ENCODE measurements around the gene SRSF2.
"Not testable (repeated sequence)": the region's sequence is repeated elsewhere in the genome, so short reads cannot be mapped to it uniquely, and the experiment has no call there.

The SRSF2 gene

DNA sequence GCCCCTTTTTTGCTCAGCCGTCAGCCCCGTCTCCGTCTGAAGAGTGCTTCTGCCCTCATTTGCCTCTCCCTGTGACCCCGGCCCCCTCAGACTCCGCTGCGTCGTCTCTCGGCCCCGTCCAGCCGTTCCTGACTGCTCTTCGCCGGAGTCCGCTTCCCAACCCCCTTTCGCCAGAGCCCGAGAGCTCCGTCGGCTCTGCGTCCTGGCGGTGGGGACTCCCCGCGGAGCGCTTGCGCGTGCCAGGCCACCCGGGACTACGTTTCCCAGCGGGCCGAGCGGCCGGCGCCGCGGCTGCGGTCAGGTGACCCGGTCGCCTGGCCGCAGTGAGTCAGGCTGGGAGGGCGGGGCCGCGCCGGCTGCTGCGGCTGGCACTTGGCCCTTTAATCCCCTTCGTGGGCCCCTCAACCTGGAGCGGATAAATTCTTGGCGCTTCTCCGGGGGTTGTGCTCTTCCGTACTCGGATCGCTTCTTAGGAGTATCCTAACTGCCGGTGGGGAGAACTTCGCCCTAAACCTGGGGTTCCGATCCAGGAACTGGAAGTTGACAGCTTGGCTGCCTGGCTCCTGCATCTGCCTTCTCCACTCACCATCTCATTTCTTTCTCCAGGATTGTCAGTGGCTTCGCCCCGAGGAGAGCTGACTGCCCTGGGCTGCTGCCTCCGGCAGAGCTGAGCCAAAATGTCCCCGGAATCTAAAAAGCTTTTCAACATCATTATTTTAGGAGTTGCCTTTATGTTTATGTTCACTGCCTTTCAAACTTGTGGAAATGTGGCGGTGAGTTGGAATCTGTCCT is 741 bp upstream of the SRSF2 start, which contains the start of gene MFSD11:
TSS of gene MFSD11 (plus strand) at position 444 of the 792 bp plus-strand sequence. CDS start at position 678, 234 bp downstream.
- peak; percentile 93 for DNase-seq

DNA sequence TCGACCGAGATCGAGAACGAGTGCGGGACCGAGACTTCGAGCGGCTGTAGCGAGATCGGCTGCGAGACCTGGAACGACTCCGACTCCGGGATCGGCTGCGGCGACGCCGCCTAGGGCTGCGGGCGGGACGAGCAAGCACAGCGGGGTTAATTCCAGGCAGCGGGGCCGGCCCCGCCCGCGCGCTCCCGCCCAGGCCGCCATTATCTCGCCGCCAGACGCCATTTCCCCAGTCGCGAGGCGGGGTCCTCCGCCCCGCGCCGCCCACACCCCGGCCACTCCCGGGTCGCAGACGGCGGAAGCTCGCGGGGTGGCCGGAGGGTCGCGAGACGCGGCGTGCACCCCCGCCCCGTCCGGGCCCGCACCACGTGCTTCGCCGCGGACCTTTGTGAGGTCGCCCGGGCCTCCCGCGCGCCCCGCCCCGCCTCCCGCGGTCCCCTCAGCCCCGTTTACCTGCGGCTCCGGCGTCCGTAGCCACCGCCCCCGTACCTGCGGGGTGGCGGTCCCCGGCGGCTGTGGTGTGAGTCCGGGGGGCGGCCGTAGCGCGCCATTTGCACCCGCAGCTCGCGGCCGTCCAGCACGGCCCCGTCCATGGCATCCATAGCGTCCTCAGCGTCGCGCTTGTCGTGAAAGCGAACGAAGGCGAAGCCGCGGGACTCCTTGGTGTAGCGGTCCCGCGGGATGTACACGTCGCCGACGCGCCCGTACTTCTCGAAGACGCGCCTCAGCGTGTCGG is 616 bp downstream of the SRSF2 start:
- peak; percentile 46 for DNase-seq

- no peak for DNase-seq
Observed at GRCh38 chr17:76735586-76736348, 1.4 kb downstream of the SRSF2 start.

DNA sequence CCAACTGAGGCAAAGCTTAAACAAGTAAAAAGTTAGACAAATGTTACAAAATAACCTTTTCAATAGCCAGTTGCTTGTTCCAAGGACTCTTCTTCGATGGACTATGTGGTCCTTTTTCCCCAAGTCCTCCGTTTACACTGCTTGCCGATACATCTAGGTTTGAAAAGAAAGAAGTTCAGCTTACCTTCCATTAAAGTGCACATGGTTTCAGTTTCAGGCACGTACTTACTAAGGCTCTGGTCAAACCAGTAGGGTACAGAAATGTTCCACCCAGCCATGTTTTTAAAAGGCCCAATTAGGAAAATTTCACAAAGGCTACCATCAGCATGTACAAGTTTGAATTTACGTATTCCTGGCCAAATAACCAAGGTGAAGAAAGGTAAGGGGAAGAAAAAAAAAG is 2.1 kb downstream of the SRSF2 start:
- no peak for DNase-seq

DNA sequence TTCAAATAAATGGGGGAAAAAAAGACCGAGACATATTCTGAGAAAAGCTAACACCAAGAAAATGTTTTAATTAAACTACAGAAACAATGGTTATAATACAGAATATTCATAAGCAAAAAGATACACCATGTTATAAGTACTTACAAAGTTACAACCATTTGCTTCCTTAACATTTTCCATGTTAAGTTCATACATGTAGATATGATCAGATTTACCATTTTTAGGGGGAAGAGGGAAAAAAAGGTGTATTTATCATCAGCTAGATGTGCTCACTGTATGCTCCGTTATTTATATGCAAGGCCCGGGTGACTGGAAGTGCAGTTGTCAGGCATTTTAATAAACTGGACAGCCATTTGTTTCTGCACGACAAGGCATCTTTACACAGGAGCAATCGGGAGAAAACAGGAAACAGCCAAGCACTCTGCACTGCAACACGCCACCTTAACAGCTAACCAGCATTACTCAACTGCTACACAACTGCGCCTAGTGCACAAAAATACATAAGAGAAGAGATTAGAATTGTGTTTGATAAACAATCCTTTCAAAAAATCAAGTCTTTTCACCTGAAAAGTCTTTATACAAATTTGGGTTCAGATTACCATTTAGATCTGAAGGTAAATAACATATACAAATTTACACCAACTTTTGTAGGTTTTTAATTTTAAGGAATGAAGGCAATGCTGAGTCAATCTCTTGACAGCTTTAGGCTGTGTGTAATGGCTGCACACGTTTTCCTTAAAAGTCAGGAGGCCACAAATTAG is 2.9 kb downstream of the SRSF2 start:
- DNase-seq: no peak

DNA sequence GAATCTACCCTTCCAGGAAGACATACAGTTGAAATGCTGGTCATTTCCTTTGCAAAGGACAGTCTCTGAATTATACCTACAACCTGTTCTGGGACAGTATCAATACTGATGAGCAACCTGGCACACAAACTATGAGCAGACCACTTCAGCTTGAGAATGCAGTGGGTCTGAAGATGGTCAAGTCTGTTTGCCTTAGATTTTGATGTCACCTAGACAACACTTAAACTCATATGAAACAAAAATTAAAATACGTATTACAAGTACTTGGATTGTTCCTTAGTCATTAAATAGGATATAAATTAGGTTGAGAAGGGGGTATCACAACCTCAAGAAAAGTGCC is 3.5 kb downstream of the SRSF2 start:
- no peak for DNase-seq

GRCh38 chr17:76732734-76733617 is 4.2 kb downstream of the SRSF2 start:
- no peak for DNase-seq

- DNase-seq: not testable (repeated sequence)
Observed at GRCh38 chr17:76731800-76732733, 5.1 kb downstream of the SRSF2 start.

DNA sequence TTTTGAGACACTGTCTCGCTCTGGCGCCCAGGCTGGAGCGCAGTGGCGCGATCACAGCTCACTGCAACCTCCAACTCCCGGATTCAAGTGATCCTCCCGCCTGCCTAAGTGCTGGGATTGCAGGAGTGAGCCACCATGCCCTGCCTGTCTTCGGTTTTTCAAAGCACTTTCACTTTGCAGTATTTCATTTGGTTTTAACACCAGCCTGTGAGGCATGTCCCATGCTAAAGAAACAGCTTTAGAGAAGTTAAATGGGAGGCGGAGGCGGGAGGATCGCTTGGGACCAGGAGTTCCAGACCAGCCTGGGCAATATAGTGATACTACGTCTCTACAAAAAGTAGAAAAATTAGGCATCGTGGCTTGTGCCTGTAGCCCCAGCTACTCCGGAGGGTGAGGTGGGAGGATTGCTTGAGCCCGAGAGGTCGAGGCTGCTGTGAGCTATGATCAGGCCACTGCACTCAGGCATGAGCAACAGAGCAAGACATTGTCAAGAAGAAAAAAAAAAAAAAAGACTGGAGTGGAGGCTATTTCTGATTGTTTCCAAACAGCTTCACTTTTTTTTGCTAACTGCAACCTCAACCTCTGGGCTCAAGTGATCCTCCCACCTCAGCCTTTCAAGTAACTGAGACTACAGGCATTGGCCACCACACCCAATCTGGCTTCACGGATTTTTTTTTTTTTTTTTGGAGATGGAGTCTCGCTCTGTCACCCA is 9.2 kb downstream of the SRSF2 start:
- DNase-seq: no peak

- peak; percentile 40 for DNase-seq
Observed at GRCh38 chr17:76726776-76727718, 10.1 kb downstream of the SRSF2 start, which contains the start of gene METTL23. METTL23 (plus strand) TSS chr17:76726839; CDS start chr17:76729711, 2,872 bp downstream.

DNA sequence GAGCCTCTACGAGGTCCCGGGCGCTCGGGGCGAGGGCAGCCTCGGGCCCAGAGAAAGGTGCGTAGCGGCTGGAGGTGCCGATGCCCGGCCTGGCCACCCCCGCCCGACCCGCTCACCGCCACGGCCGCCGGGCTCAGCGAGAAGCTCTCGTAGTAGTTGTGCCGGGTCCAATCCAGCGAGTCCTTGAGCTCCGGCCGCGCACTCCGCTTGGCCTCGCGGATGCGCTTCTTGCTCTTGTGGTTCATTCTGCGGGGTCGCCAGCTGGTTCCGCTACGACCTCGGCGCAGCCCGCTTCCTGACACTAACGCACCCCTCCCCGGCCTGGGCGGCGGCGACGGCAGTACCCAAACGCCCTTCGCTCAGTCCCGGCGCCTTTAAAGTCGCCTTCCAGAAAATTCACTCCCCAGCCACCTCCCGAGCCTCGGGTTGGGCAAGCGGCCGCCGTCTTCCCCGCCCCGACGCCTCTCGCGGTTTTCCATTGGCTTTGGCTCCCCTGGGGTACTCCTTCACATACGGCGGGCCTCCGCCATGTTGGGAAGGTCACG is 10.8 kb downstream of the SRSF2 start, which contains the start of gene JMJD6:
TSS of gene JMJD6 (minus strand) at position 376 of the 545 bp plus-strand sequence. CDS start at position 245, 131 bp downstream.
- peak; percentile 95 for DNase-seq

DNA sequence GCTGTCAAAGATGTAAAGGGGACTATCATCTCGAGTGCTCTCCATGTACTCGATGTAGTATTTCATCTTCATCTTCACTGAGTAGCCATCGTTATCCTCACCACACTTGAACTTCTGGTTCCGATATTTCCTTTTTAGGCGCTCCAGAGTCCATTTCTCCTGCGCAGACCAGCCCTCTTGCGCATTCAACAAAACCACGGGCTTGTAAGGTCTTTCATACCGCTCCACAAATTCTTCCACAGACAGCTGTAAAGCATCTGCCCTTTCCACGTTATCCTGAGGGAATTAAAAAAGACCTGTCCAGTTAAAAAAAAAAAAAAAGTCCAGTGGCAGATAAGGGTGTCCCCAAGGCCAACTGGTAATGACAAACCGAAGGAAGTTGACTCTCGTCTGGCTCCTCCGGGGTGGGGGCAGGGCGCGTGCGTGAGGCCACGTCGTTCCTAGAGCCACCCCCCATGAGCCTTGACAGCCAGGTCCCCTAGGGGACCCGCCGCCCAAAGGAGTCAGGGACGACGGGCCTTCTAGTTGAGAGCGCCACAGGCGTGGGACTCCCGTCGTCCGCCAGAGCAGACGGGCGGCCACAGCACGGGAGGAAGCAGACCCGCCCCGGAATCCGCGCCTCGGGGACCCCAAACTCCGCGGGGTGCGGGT is 11.4 kb downstream of the SRSF2 start:
- no peak for DNase-seq

DNA sequence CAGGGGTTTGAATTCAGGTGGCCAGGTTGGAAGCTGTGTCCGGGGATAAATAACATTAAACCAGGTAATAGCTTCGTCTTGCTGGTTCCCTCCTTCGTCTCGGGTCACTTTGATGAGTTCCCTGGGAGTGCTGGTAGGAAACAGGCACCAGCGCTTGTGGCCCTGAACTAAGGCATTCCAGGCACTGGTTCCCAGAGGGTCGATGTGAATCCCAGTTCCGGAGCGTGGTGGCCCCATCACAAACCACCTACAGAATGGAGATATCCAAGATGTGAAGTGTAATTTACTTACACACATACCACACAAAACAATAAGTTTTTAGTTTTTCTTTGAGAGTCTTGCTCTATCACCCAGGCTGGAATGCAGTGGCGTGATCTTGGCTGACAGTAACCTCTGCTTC is 13.3 kb downstream of the SRSF2 start:
- DNase-seq: no peak

DNA sequence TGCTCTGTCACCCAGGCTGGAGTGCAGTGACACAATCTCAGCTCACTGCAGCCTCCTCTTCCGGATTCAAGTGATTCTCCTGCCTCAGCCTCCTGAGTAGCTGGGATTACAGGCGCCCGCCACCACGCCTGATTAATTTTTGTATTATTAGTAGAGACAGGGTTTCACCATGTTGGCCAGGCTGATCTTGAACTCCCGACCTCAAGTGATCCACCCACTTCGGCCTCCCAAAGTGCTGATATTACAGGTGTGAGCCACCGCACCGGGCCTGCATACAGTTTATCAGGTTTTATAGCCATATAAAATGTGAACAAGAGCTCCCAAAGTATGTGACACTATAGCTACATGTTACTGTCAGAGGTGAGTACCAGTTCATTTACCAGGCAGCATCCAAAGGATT is 14.2 kb downstream of the SRSF2 start:
- not testable (repeated sequence) for DNase-seq

DNA sequence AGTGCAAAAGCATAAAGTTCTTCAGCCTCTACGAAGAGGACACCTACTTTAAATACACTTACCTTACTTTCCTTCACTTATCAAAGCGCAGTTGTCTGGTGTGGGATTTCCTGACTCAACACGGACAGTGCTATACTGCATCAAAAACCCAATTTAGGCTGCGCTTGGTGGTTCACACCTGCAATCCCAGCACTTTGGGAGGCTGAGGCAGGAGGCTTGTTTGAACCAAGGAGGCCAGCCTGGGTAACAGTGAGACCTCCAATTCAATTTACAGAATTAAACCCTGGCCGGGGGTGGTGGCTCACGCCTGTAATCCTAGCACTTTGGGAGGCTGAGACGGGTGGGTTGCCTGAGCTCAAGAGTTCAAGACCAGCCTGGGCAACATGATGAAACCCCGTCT is 14.9 kb downstream of the SRSF2 start:
- no peak for DNase-seq

DNA sequence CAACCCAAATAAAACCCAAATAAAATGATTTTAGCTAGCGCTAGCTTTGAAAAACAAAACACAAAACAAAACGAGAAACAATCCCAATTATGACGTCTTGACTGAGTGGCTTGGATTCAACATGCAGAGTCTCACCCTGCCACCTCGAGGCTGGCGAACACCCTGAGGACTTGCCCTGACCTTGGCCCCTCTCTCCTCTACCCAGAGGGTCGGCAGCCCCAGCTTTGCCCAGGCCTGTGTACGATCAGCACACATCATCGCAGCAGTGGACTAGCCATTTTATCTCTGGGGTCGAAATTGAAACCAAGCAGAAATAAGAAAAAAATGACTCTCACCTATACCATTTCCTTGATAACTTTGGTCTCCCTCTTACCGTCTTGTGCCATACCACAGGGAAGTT is 15.7 kb downstream of the SRSF2 start:
- DNase-seq: no peak

DNA sequence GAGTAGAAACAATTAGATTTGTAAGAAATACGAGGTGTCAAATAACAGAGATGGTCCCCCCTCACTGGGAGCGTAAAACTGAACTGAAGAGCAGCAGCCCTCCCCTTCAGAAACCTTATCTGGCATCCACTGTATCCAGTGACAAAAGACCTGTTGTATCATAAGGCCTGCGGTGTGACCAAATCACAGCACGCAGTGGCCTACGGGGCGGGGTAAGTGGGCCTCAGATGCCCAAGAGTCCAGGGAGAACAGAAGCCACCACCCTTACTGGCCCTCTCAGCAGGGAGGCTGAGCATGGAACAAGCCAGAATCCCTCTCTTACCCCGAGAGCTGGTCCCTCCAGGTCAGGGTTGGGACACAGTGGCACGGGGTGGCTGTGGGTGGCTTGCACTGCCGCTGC is 16.2 kb downstream of the SRSF2 start:
- no peak for DNase-seq

GRCh38 chr17:76720211-76720610 is 16.9 kb downstream of the SRSF2 start:
- DNase-seq: no peak

All from NCI-H1105 treated with DMSO at 0.1 percent for 48 hours (cell line).